ENCODE results near the gene RPS21.

The RPS21 gene

GRCh38 chr20:62348604-62349003 lies 38.3 kb upstream of the RPS21 start:
- Histone ChIP-seq H3K4me3 (ENCODE audit: low read depth in 1 of 2, low read length in 2 of 2) (no peak overlapping the region), H3K27me3 (ENCODE audit: low read depth, low read length) (no peaks in the 10 kb centered on the region), H3K36me3 (ENCODE audit: control insufficient read depth in 1 of 2, insufficient read depth in 2 of 2, low read length in 2 of 2) (peaks cover 0 to 43% of the 10 kb centered on the region in 2 donors), H3K9me3 (ENCODE audit: control insufficient read depth in 1 of 2, low read length in 2 of 2) (peaks cover 0 to 3% of the 10 kb centered on the region in 2 donors), H3K4me1 (ENCODE audit: control insufficient read depth in 1 of 2, insufficient read depth in 2 of 2, low read length in 2 of 2) (peaks cover 0 to 14% of the 10 kb centered on the region in 2 donors), H3K27ac (ENCODE audit: low read length) (no peak overlapping the region)

GRCh38 chr20:62349556-62350097 lies 37.3 kb upstream of the RPS21 start:
- H3K27ac ChIP-seq (ENCODE audit: low read length) = no peak overlapping the region
- peaks cover 0 to 3% of the 10 kb centered on the region in 2 donors for H3K9me3 ChIP-seq (ENCODE audit: control insufficient read depth in 1 of 2, low read length in 2 of 2)
- peaks cover 0 to 23% of the 10 kb centered on the region in 2 donors for H3K4me1 ChIP-seq (ENCODE audit: control insufficient read depth in 1 of 2, insufficient read depth in 2 of 2, low read length in 2 of 2)
- H3K4me3 ChIP-seq (ENCODE audit: low read depth in 1 of 2, low read length in 2 of 2) = no peak overlapping the region
- peaks cover 0 to 43% of the 10 kb centered on the region in 2 donors for H3K36me3 ChIP-seq (ENCODE audit: control insufficient read depth in 1 of 2, insufficient read depth in 2 of 2, low read length in 2 of 2)
- H3K27me3 ChIP-seq (ENCODE audit: low read depth, low read length) = no peaks in the 10 kb centered on the region

GRCh38 chr20:62350098-62350628 lies 36.7 kb upstream of the RPS21 start:
- Histone ChIP-seq H3K4me3 (ENCODE audit: low read depth in 1 of 2, low read length in 2 of 2) (no peak overlapping the region), H3K36me3 (ENCODE audit: control insufficient read depth in 1 of 2, insufficient read depth in 2 of 2, low read length in 2 of 2) (peaks cover 0 to 43% of the 10 kb centered on the region in 2 donors), H3K9me3 (ENCODE audit: control insufficient read depth in 1 of 2, low read length in 2 of 2) (peaks cover 0 to 3% of the 10 kb centered on the region in 2 donors), H3K4me1 (ENCODE audit: control insufficient read depth in 1 of 2, insufficient read depth in 2 of 2, low read length in 2 of 2) (peaks cover 2 to 29% of the 10 kb centered on the region in 2 donors), H3K27ac (ENCODE audit: low read length) (no peak overlapping the region), H3K27me3 (ENCODE audit: low read depth, low read length) (no peaks in the 10 kb centered on the region)

GRCh38 chr20:62350629-62351422 lies 36.1 kb upstream of the RPS21 start:
- Histone ChIP-seq H3K4me3 (ENCODE audit: low read depth in 1 of 2, low read length in 2 of 2) (no peak overlapping the region), H3K27ac (ENCODE audit: low read length) (no peak overlapping the region), H3K36me3 (ENCODE audit: control insufficient read depth in 1 of 2, insufficient read depth in 2 of 2, low read length in 2 of 2) (peaks cover 0 to 38% of the 10 kb centered on the region in 2 donors), H3K4me1 (ENCODE audit: control insufficient read depth in 1 of 2, insufficient read depth in 2 of 2, low read length in 2 of 2) (peaks cover 3 to 35% of the 10 kb centered on the region in 2 donors), H3K9me3 (ENCODE audit: control insufficient read depth in 1 of 2, low read length in 2 of 2) (peaks cover 0 to 3% of the 10 kb centered on the region in 2 donors), H3K27me3 (ENCODE audit: low read depth, low read length) (no peaks in the 10 kb centered on the region)

GRCh38 chr20:62351469-62352401 lies 35.2 kb upstream of the RPS21 start:
- peaks cover 0 to 3% of the 10 kb centered on the region in 2 donors for H3K9me3 ChIP-seq (ENCODE audit: control insufficient read depth in 1 of 2, low read length in 2 of 2)
- H3K27me3 ChIP-seq (ENCODE audit: low read depth, low read length) = no peaks in the 10 kb centered on the region
- H3K27ac ChIP-seq (ENCODE audit: low read length) = no peak overlapping the region
- no peak overlapping the region for H3K4me3 ChIP-seq (ENCODE audit: low read depth in 1 of 2, low read length in 2 of 2)
- H3K4me1 ChIP-seq (ENCODE audit: control insufficient read depth in 1 of 2, insufficient read depth in 2 of 2, low read length in 2 of 2) = peaks cover 3 to 44% of the 10 kb centered on the region in 2 donors
- peaks cover 0 to 29% of the 10 kb centered on the region in 2 donors for H3K36me3 ChIP-seq (ENCODE audit: control insufficient read depth in 1 of 2, insufficient read depth in 2 of 2, low read length in 2 of 2)

- Histone ChIP-seq H3K36me3 (ENCODE audit: control insufficient read depth in 1 of 2, insufficient read depth in 2 of 2, low read length in 2 of 2) (peaks cover 0 to 21% of the 10 kb centered on the region in 2 donors), H3K27ac (ENCODE audit: low read length) (no peak overlapping the region), H3K27me3 (ENCODE audit: low read depth, low read length) (no peaks in the 10 kb centered on the region), H3K4me3 (ENCODE audit: low read depth in 1 of 2, low read length in 2 of 2) (no peak overlapping the region), H3K9me3 (ENCODE audit: control insufficient read depth in 1 of 2, low read length in 2 of 2) (peaks cover 0 to 3% of the 10 kb centered on the region in 2 donors), H3K4me1 (ENCODE audit: control insufficient read depth in 1 of 2, insufficient read depth in 2 of 2, low read length in 2 of 2) (peaks cover 3 to 53% of the 10 kb centered on the region in 2 donors)
Observed at GRCh38 chr20:62352402-62353288, 34.3 kb upstream of the RPS21 start.

GRCh38 chr20:62353289-62354030 lies 33.4 kb upstream of the RPS21 start:
- Histone ChIP-seq H3K4me1 (ENCODE audit: control insufficient read depth in 1 of 2, insufficient read depth in 2 of 2, low read length in 2 of 2) (peaks cover 3 to 62% of the 10 kb centered on the region in 2 donors), H3K9me3 (ENCODE audit: control insufficient read depth in 1 of 2, low read length in 2 of 2) (peaks cover 0 to 3% of the 10 kb centered on the region in 2 donors), H3K27me3 (ENCODE audit: low read depth, low read length) (no peaks in the 10 kb centered on the region), H3K36me3 (ENCODE audit: control insufficient read depth in 1 of 2, insufficient read depth in 2 of 2, low read length in 2 of 2) (peaks cover 0 to 21% of the 10 kb centered on the region in 2 donors), H3K27ac (ENCODE audit: low read length) (no peak overlapping the region), H3K4me3 (ENCODE audit: low read depth in 1 of 2, low read length in 2 of 2) (no peak overlapping the region)

- H3K27ac ChIP-seq (ENCODE audit: low read length) = no peak overlapping the region
- H3K9me3 ChIP-seq (ENCODE audit: control insufficient read depth in 1 of 2, low read length in 2 of 2) = no peaks in the 10 kb centered on the region
- H3K36me3 ChIP-seq (ENCODE audit: control insufficient read depth in 1 of 2, insufficient read depth in 2 of 2, low read length in 2 of 2) = peaks cover 0 to 21% of the 10 kb centered on the region in 2 donors
- no peak overlapping the region for H3K4me3 ChIP-seq (ENCODE audit: low read depth in 1 of 2, low read length in 2 of 2)
- H3K4me1 ChIP-seq (ENCODE audit: control insufficient read depth in 1 of 2, insufficient read depth in 2 of 2, low read length in 2 of 2) = peaks cover 3 to 69% of the 10 kb centered on the region in 2 donors
- H3K27me3 ChIP-seq (ENCODE audit: low read depth, low read length) = no peaks in the 10 kb centered on the region
Observed at GRCh38 chr20:62354031-62354808, 32.7 kb upstream of the RPS21 start.

- Histone ChIP-seq H3K27ac (ENCODE audit: low read length) (no peak overlapping the region), H3K4me3 (ENCODE audit: low read depth in 1 of 2, low read length in 2 of 2) (no peak overlapping the region), H3K4me1 (ENCODE audit: control insufficient read depth in 1 of 2, insufficient read depth in 2 of 2, low read length in 2 of 2) (peaks cover 3 to 76% of the 10 kb centered on the region in 2 donors)
Observed at GRCh38 chr20:62354811-62355341, 32.0 kb upstream of the RPS21 start.

More at GRCh38 chr20:62354811-62355341, 32.0 kb upstream of the RPS21 start:
- H3K36me3 ChIP-seq (ENCODE audit: control insufficient read depth in 1 of 2, insufficient read depth in 2 of 2, low read length in 2 of 2) = peaks cover 0 to 21% of the 10 kb centered on the region in 2 donors
- no peaks in the 10 kb centered on the region for H3K9me3 ChIP-seq (ENCODE audit: control insufficient read depth in 1 of 2, low read length in 2 of 2)
- no peaks in the 10 kb centered on the region for H3K27me3 ChIP-seq (ENCODE audit: low read depth, low read length)

Measured in muscle layer of duodenum (tissue), 2 donors.